Right atrium auricular region (tissue), 2 donors: Measurements from ENCODE around the gene EEF1AKMT2. TPM values are rescaled to one million over a fixed set of nuclear protein-coding genes. Genes with fewer than 3 reads are reported as not detected.

ENCODE experiments used
- DNase-seq: peaks from one replicate; pipeline ENCODE4 v3.0.0-alpha.2; 2019; ENCODE audit warnings: low spot score
- H3K27ac ChIP-seq, 2 donors: fragments of 200-600 bp; sonication (generic); 1 replicate in 1 of 2; 2 replicates in 1 of 2; pipeline ENCODE4 v1.5.1; 2016 to 2019
- H3K27me3 ChIP-seq, 2 donors: fragments of 200-600 bp; sonication (generic); one replicate each; pipeline versions ENCODE4 v1.5.1 to v1.6.0; 2017 to 2019
- H3K36me3 ChIP-seq: fragments of 200-600 bp; sonication (generic); one replicate; pipeline ENCODE4 v1.5.1; 2016
- H3K4me1 ChIP-seq, 2 donors: fragments of 200-600 bp; sonication (generic); one replicate each; pipeline versions ENCODE4 v1.5.1 to v1.6.0; 2017 to 2019
- H3K4me3 ChIP-seq, 2 donors: fragments of 200-600 bp; sonication (generic); 1 replicate in 1 of 2; 2 replicates in 1 of 2; pipeline ENCODE4 v1.5.1; 2017 to 2019; ENCODE audit warnings: mild to moderate bottlenecking in 1 of 2, moderate library complexity in 1 of 2
- H3K9me3 ChIP-seq, 2 donors: fragments of 200-600 bp; sonication (generic); one replicate each; pipeline ENCODE4 v1.5.1; 2019
- CTCF ChIP-seq, 2 donors: fragments of 200-600 bp; sonication (generic); IDR thresholded peaks; one replicate each; pipeline ENCODE4 v1.5.1; 2019; ENCODE audit warnings: antibody characterized with exemption in 2 of 2
- total RNA-seq, 2 donors: library from RNA; depleted of rRNA; stranded (reverse); fragments of >200 nt; gene quantifications; one replicate each; pipeline ENCODE4 v1.1.0, GENCODE V29; 2016

Gene EEF1AKMT2
- total RNA-seq, 2 donors from 2014 or later: 9.6 to 10.2 TPM

GRCh38 chr10:124712704-124713407, 78.8 kb downstream of the EEF1AKMT2 start:
- H3K9me3 ChIP-seq: no peaks in the 10 kb centered on the region
- H3K4me3 ChIP-seq: no peak overlapping the region
- H3K27ac ChIP-seq: no peak overlapping the region
- no peaks in the 10 kb centered on the region for H3K36me3 ChIP-seq
- TF ChIP-seq CTCF (IDR thresholded peaks at IDR 0.05): no peak
- no peak for DNase-seq
- no peaks in the 10 kb centered on the region for H3K27me3 ChIP-seq
- H3K4me1 ChIP-seq: peaks cover 0 to 69% of the 10 kb centered on the region in 2 donors

- no peak for TF ChIP-seq CTCF (IDR thresholded peaks at IDR 0.05)
- peaks cover 0 to 71% of the 10 kb centered on the region in 2 donors for H3K4me1 ChIP-seq
- peak overlapping the region in 1 of 2 donors; percentile 51 for H3K27ac ChIP-seq
- H3K4me3 ChIP-seq: no peak overlapping the region
- H3K9me3 ChIP-seq: no peaks in the 10 kb centered on the region
- H3K36me3 ChIP-seq: no peaks in the 10 kb centered on the region
- H3K27me3 ChIP-seq: no peaks in the 10 kb centered on the region
- DNase-seq: no peak
These were observed 80.5 kb downstream of the EEF1AKMT2 start for GRCh38 chr10:124711145-124711544.

- Histone ChIP-seq H3K27ac (peak overlapping the region; percentile 32 to 51), H3K9me3 (no peaks in the 10 kb centered on the region), H3K4me3 (no peak overlapping the region), H3K4me1 (peaks cover 0 to 72% of the 10 kb centered on the region in 2 donors), H3K36me3 (no peaks in the 10 kb centered on the region), H3K27me3 (no peaks in the 10 kb centered on the region)
- no peak for DNase-seq
- no peak for TF ChIP-seq CTCF (IDR thresholded peaks at IDR 0.05)
These were observed 81.3 kb downstream of the EEF1AKMT2 start for GRCh38 chr10:124710266-124710881.

GRCh38 chr10:124709861-124710260, 81.8 kb downstream of the EEF1AKMT2 start:
- peak; percentile 85 for DNase-seq
- Histone ChIP-seq H3K4me3 (no peak overlapping the region), H3K4me1 (peaks cover 0 to 74% of the 10 kb centered on the region in 2 donors), H3K27me3 (no peaks in the 10 kb centered on the region), H3K27ac (peak overlapping the region; percentile 51 to 88), H3K9me3 (no peaks in the 10 kb centered on the region), H3K36me3 (no peaks in the 10 kb centered on the region)
- TF ChIP-seq CTCF (IDR thresholded peaks at IDR 0.05): no peak

GRCh38 chr10:124708922-124709520, 82.7 kb downstream of the EEF1AKMT2 start:
- H3K27ac ChIP-seq: peak overlapping the region; percentile 51 to 88
- H3K36me3 ChIP-seq: no peaks in the 10 kb centered on the region
- H3K9me3 ChIP-seq: no peaks in the 10 kb centered on the region
- TF ChIP-seq CTCF (IDR thresholded peaks at IDR 0.05): no peak
- DNase-seq: no peak
- H3K27me3 ChIP-seq: no peaks in the 10 kb centered on the region
- no peak overlapping the region for H3K4me3 ChIP-seq
- H3K4me1 ChIP-seq: peaks cover 0 to 78% of the 10 kb centered on the region in 2 donors
